ENCODE results near the gene BARD1.

BARD1 gene

DNA sequence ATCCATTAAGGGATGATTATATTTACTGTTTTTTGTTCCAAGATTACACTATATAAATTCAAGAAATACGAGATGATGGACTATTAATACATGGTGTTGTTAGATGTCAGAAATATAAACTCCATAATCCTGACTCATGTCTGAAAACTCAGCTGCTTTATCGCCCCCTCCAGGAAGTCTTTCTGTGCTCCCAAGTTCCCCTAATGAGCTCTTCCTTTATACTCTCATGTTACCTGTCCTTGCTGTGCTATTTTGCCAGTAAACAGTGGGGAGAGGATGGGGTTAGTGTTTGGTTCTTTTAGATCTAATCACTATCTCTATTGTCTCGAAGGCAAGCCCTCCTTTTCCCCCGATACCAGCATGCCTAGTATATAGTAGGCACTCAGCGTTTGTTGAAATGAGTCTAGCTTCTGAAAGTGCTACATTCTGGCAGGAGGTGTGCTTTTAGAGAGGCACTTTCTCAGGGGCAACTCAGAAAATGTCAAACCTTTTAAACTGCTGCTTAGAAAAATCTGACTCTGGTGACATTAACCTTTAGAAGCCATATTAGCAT is 21.4 kb upstream of the BARD1 start:
- Histone ChIP-seq H3K27ac (ENCODE audit: low read depth, low read length) (no peak overlapping the region), H3K4me2 (ENCODE audit: low read length) (no peak overlapping the region), H3K9me3 (ENCODE audit: control insufficient read depth, insufficient read depth, low read length) (no peaks in the 10 kb centered on the region), H3K4me3 (ENCODE audit: low read length) (no peak overlapping the region), H3K79me2 (ENCODE audit: control insufficient read depth, low read length) (no peaks in the 10 kb centered on the region), H4K20me1 (ENCODE audit: control insufficient read depth, insufficient read depth, low read depth, low read length) (no peaks in the 10 kb centered on the region), H3F3A (ENCODE audit: control insufficient read depth, insufficient read depth) (no peaks in the 10 kb centered on the region), H3K27me3 (ENCODE audit: control insufficient read depth, low read length) (no peaks in the 10 kb centered on the region), H3K9me2 (replicated peaks; ENCODE audit: control insufficient read depth, low read length) (no peaks in the 10 kb centered on the region), H3K4me1 (ENCODE audit: control insufficient read depth, low read length) (no peaks in the 10 kb centered on the region), H3K36me3 (ENCODE audit: control insufficient read depth, low read length) (no peaks in the 10 kb centered on the region)
- no peak for TF ChIP-seq EZH2phosphoT487 (IDR thresholded peaks at IDR 0.05; ENCODE audit: borderline replicate concordance, low read length)
- TF ChIP-seq, protein P1, sequence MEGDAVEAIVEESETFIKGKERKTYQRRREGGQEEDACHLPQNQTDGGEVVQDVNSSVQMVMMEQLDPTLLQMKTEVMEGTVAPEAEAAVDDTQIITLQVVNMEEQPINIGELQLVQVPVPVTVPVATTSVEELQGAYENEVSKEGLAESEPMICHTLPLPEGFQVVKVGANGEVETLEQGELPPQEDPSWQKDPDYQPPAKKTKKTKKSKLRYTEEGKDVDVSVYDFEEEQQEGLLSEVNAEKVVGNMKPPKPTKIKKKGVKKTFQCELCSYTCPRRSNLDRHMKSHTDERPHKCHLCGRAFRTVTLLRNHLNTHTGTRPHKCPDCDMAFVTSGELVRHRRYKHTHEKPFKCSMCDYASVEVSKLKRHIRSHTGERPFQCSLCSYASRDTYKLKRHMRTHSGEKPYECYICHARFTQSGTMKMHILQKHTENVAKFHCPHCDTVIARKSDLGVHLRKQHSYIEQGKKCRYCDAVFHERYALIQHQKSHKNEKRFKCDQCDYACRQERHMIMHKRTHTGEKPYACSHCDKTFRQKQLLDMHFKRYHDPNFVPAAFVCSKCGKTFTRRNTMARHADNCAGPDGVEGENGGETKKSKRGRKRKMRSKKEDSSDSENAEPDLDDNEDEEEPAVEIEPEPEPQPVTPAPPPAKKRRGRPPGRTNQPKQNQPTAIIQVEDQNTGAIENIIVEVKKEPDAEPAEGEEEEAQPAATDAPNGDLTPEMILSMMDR (IDR thresholded peaks at IDR 0.05; ENCODE audit: low read depth, low read length, poor library complexity, severe bottlenecking) = peak; percentile 38

DNA sequence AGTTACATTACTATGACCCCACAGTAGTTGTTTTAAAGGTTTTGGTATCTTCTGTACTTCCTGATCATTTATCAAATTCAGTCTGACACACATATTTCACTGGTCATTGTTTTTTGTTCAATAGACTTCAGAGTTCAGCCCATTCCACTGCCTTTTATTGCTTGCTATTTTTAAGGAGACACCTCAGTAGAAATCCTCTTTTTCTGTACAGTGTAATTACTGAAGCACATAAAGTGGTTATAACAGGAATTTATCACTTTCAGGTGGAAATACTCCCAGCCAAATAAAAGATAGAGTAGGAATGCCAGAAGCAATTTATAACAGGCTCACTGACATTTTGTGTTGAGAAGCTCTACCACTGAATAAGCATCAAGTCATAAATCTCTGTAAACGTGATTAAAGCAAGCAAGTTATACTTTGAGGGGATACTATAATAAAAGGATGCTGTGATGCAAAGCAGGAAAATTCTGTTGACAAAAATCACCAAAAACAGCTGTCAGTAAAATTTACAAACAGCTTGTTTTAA is 6.6 kb upstream of the BARD1 start:
- H3K9me2 ChIP-seq (replicated peaks; ENCODE audit: control insufficient read depth, low read length) = no peaks in the 10 kb centered on the region
- H4K20me1 ChIP-seq (ENCODE audit: control insufficient read depth, insufficient read depth, low read depth, low read length) = no peaks in the 10 kb centered on the region
- H3K9me3 ChIP-seq (ENCODE audit: control insufficient read depth, insufficient read depth, low read length) = no peaks in the 10 kb centered on the region
- no peaks in the 10 kb centered on the region for H3K36me3 ChIP-seq (ENCODE audit: control insufficient read depth, low read length)
- H3F3A ChIP-seq (ENCODE audit: control insufficient read depth, insufficient read depth) = no peaks in the 10 kb centered on the region
- no peak for TF ChIP-seq EZH2phosphoT487 (IDR thresholded peaks at IDR 0.05; ENCODE audit: borderline replicate concordance, low read length)
- TF ChIP-seq, protein P1 (IDR thresholded peaks at IDR 0.05; ENCODE audit: low read depth, low read length, poor library complexity, severe bottlenecking) = no peak
- no peak overlapping the region for H3K27ac ChIP-seq (ENCODE audit: low read depth, low read length)
- no peaks in the 10 kb centered on the region for H3K79me2 ChIP-seq (ENCODE audit: control insufficient read depth, low read length)
- no peak overlapping the region for H3K4me3 ChIP-seq (ENCODE audit: low read length)
- no peak overlapping the region for H3K4me2 ChIP-seq (ENCODE audit: low read length)
- H3K4me1 ChIP-seq (ENCODE audit: control insufficient read depth, low read length) = no peaks in the 10 kb centered on the region; the same call in 1 of the 2 replicates
- H3K27me3 ChIP-seq (ENCODE audit: control insufficient read depth, low read length) = no peaks in the 10 kb centered on the region

DNA sequence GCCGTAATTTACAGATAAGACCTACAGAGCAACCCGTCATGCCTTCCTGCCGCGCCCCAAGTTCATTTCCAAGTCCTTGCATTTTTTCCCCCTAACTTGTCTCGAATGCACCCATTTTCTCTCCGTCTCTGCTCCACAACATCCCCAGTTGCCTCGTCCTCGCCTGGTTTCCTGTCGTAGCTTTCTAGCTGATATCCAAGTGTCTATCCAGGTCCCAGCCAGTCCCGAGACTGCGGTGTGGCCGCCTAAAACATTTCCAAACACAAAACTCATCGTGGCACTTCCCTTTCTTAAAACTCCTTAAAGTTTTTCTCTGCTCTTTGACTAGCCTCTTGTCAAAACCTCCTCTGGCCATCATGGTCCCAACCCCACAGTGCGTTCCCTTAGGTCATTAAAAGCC is 1.2 kb upstream of the BARD1 start:
- Histone ChIP-seq H3K36me3 (ENCODE audit: control insufficient read depth, low read length) (peaks cover 35% of the 10 kb centered on the region), H3K9me2 (replicated peaks; ENCODE audit: control insufficient read depth, low read length) (no peaks in the 10 kb centered on the region), H4K20me1 (ENCODE audit: control insufficient read depth, insufficient read depth, low read depth, low read length) (peaks cover 23% of the 10 kb centered on the region), H3K27ac (ENCODE audit: low read depth, low read length) (no peak overlapping the region), H3K79me2 (ENCODE audit: control insufficient read depth, low read length) (peaks cover 46% of the 10 kb centered on the region), H3K4me2 (ENCODE audit: low read length) (peak overlapping the region; percentile 72), H3F3A (ENCODE audit: control insufficient read depth, insufficient read depth) (peaks cover 7% of the 10 kb centered on the region; the same call in 1 of the 2 replicates), H3K4me1 (ENCODE audit: control insufficient read depth, low read length) (peaks cover 28% of the 10 kb centered on the region), H3K9me3 (ENCODE audit: control insufficient read depth, insufficient read depth, low read length) (no peaks in the 10 kb centered on the region), H3K27me3 (ENCODE audit: control insufficient read depth, low read length) (no peaks in the 10 kb centered on the region), H3K4me3 (ENCODE audit: low read length) (peak overlapping the region; percentile 71)
- no peak for TF ChIP-seq EZH2phosphoT487 (IDR thresholded peaks at IDR 0.05; ENCODE audit: borderline replicate concordance, low read length)

DNA sequence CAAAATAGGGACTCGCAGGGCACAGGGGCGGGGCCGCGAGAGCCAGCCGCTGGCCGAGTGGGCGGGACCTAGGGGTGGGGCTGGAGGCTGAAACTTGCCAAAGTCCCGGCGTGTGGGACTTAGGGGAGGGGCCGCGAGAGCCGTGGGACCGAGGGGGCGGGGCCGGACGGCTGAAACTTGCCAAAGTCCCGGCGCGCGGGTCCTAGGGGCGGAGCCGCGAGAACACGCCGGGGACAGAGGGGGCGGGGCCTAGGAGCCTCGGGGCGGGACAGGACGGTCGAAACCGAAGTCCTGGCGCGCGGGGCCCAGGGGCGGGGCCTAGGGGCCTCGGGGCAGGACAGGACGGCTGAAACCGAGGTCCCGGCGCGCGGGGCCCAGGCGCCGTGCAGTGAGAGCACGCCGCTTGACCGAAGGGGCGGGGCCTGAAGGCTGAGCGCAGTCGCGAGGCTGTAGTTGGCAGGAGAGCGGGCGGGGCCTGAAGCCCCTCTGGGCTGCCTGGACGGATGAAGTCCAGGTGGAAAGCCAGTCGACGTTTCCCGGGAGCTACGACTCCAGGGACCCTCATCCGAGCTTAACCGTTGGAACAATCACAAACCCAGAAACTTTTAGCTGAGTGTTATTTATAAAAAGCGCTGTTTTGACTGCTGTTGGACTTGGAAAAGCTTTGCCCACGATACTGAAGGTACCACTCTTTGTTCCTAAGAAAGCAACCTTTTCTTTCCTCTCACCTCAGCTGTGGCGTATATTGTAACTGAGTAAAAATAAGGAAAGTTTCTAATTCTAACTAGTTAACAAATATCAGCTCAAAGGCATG is 475 bp upstream of the BARD1 start:
- H3F3A ChIP-seq (ENCODE audit: control insufficient read depth, insufficient read depth) = peaks cover 7% of the 10 kb centered on the region; the same call in 1 of the 2 replicates
- H3K27ac ChIP-seq (ENCODE audit: low read depth, low read length) = peak overlapping the region; percentile 91
- H3K36me3 ChIP-seq (ENCODE audit: control insufficient read depth, low read length) = peaks cover 42% of the 10 kb centered on the region
- peak overlapping the region; percentile 72 for H3K4me2 ChIP-seq (ENCODE audit: low read length)
- H3K9me3 ChIP-seq (ENCODE audit: control insufficient read depth, insufficient read depth, low read length) = no peaks in the 10 kb centered on the region
- no peaks in the 10 kb centered on the region for H3K9me2 ChIP-seq (replicated peaks; ENCODE audit: control insufficient read depth, low read length)
- peaks cover 29% of the 10 kb centered on the region for H4K20me1 ChIP-seq (ENCODE audit: control insufficient read depth, insufficient read depth, low read depth, low read length)
- H3K4me1 ChIP-seq (ENCODE audit: control insufficient read depth, low read length) = peaks cover 33% of the 10 kb centered on the region
- H3K27me3 ChIP-seq (ENCODE audit: control insufficient read depth, low read length) = no peaks in the 10 kb centered on the region
- TF ChIP-seq, protein P1 (IDR thresholded peaks at IDR 0.05; ENCODE audit: low read depth, low read length, poor library complexity, severe bottlenecking) = no peak
- TF ChIP-seq EZH2phosphoT487 (IDR thresholded peaks at IDR 0.05; ENCODE audit: borderline replicate concordance, low read length) = no peak
- peak overlapping the region; percentile 79 for H3K4me3 ChIP-seq (ENCODE audit: low read length)
- H3K79me2 ChIP-seq (ENCODE audit: control insufficient read depth, low read length) = peaks cover 54% of the 10 kb centered on the region

All from DOHH2 (cell line).